ENCODE data around the gene SIGLEC10.
A peak's percentile ranks its signal among the peaks of the same experiment; 100 is the strongest.

The SIGLEC10 gene

GRCh38 chr19:51394050-51394836, 23.2 kb downstream of the SIGLEC10 start:
- H3K4me2 ChIP-seq (ENCODE audit: low read depth, low read length, poor library complexity, severe bottlenecking), result peak overlapping the region; percentile 98
- H3F3A ChIP-seq (ENCODE audit: insufficient read depth), result peaks cover 16% of the 10 kb centered on the region; the same call in 1 of the 2 replicates
- H3K27ac ChIP-seq (ENCODE audit: low read depth, low read length), result peak overlapping the region; percentile 86

GRCh38 chr19:51392701-51393100, 24.7 kb downstream of the SIGLEC10 start:
- H3K9ac ChIP-seq (ENCODE audit: low read length), result no peak overlapping the region

More at GRCh38 chr19:51394050-51394836, 23.2 kb downstream of the SIGLEC10 start:
- TF ChIP-seq EZH2phosphoT487 (conservative IDR thresholded peaks at IDR 0.05; ENCODE audit: low read length) (no peak), CTCF (IDR thresholded peaks at IDR 0.05; ENCODE audit: insufficient read depth, low read length, poor library complexity, severe bottlenecking) (no peak)
- H3K36me3 ChIP-seq (ENCODE audit: low read length), result no peaks in the 10 kb centered on the region
- H2AFZ ChIP-seq (ENCODE audit: low read depth, low read length, severe bottlenecking), result peak overlapping the region; percentile 24
- no peaks in the 10 kb centered on the region for H4K20me1 ChIP-seq (ENCODE audit: low read depth, low read length)
- no peaks in the 10 kb centered on the region for H3K79me2 ChIP-seq (ENCODE audit: insufficient read depth, low read length)
- H3K9me2 ChIP-seq (replicated peaks; ENCODE audit: insufficient read depth, low read length), result no peaks in the 10 kb centered on the region
- no peaks in the 10 kb centered on the region for H3K27me3 ChIP-seq (ENCODE audit: low read length)
- H3K9ac ChIP-seq (ENCODE audit: low read length), result peak overlapping the region; percentile 85
- H3K9me3 ChIP-seq (ENCODE audit: insufficient read depth, low read length), result no peaks in the 10 kb centered on the region
- peak overlapping the region; percentile 71 for H3K4me3 ChIP-seq (ENCODE audit: insufficient read depth, low read length, poor library complexity, severe bottlenecking)

GRCh38 chr19:51391073-51391611, 26.3 kb downstream of the SIGLEC10 start:
- H3K4me3 ChIP-seq (ENCODE audit: insufficient read depth, low read length, poor library complexity, severe bottlenecking), result no peak overlapping the region
- H3K9me3 ChIP-seq (ENCODE audit: insufficient read depth, low read length), result no peaks in the 10 kb centered on the region
- no peak overlapping the region for H3K27ac ChIP-seq (ENCODE audit: low read depth, low read length)
- peak overlapping the region; percentile 60 for H2AFZ ChIP-seq (ENCODE audit: low read depth, low read length, severe bottlenecking)
- peaks cover 8% of the 10 kb centered on the region; the same call in 1 of the 2 replicates for H3F3A ChIP-seq (ENCODE audit: insufficient read depth)
- H3K79me2 ChIP-seq (ENCODE audit: insufficient read depth, low read length), result no peaks in the 10 kb centered on the region
- H4K20me1 ChIP-seq (ENCODE audit: low read depth, low read length), result no peaks in the 10 kb centered on the region
- TF ChIP-seq EZH2phosphoT487 (conservative IDR thresholded peaks at IDR 0.05; ENCODE audit: low read length) (no peak), CTCF (IDR thresholded peaks at IDR 0.05; ENCODE audit: insufficient read depth, low read length, poor library complexity, severe bottlenecking) (no peak)
- H3K27me3 ChIP-seq (ENCODE audit: low read length), result no peaks in the 10 kb centered on the region
- H3K9me2 ChIP-seq (replicated peaks; ENCODE audit: insufficient read depth, low read length), result no peaks in the 10 kb centered on the region
- no peak overlapping the region for H3K9ac ChIP-seq (ENCODE audit: low read length)
- no peak overlapping the region for H3K4me2 ChIP-seq (ENCODE audit: low read depth, low read length, poor library complexity, severe bottlenecking)
- no peaks in the 10 kb centered on the region for H3K36me3 ChIP-seq (ENCODE audit: low read length)

More at GRCh38 chr19:51392701-51393100, 24.7 kb downstream of the SIGLEC10 start:
- Histone ChIP-seq H3K4me2 (ENCODE audit: low read depth, low read length, poor library complexity, severe bottlenecking) (no peak overlapping the region), H4K20me1 (ENCODE audit: low read depth, low read length) (no peaks in the 10 kb centered on the region), H3F3A (ENCODE audit: insufficient read depth) (peaks cover 16% of the 10 kb centered on the region; the same call in 1 of the 2 replicates), H3K9me2 (replicated peaks; ENCODE audit: insufficient read depth, low read length) (no peaks in the 10 kb centered on the region), H3K27me3 (ENCODE audit: low read length) (no peaks in the 10 kb centered on the region), H3K9me3 (ENCODE audit: insufficient read depth, low read length) (no peaks in the 10 kb centered on the region), H3K4me3 (ENCODE audit: insufficient read depth, low read length, poor library complexity, severe bottlenecking) (no peak overlapping the region), H3K36me3 (ENCODE audit: low read length) (no peaks in the 10 kb centered on the region), H3K79me2 (ENCODE audit: insufficient read depth, low read length) (no peaks in the 10 kb centered on the region), H2AFZ (ENCODE audit: low read depth, low read length, severe bottlenecking) (peak overlapping the region; percentile 15), H3K27ac (ENCODE audit: low read depth, low read length) (no peak overlapping the region)
- TF ChIP-seq CTCF (IDR thresholded peaks at IDR 0.05; ENCODE audit: insufficient read depth, low read length, poor library complexity, severe bottlenecking) (no peak), EZH2phosphoT487 (conservative IDR thresholded peaks at IDR 0.05; ENCODE audit: low read length) (no peak)

All from SU-DHL-6 (cell line).